Caco-2 (cell line): Measurements from ENCODE around the gene DMWD. TPM values are rescaled to one million over a fixed set of nuclear protein-coding genes. Genes with fewer than 3 reads are reported as not detected.
"Not testable (repeated sequence)": the region's sequence is repeated elsewhere in the genome, so short reads cannot be mapped to it uniquely, and the experiment has no call there.

Experiments used
- BruUV-seq: library from RNA; stranded (reverse); fragments of 400-500 nt; replicated peaks from 2 replicates; lab custom pipeline; 2021; lab: Mats Ljungman, UMichigan
- CTCF ChIA-PET: fragments of 300-600 bp; sonication (Branson Sonifier 250); formaldehyde crosslinking; loops from one replicate; lab custom pipeline; 2022; ENCODE audit warnings: antibody characterized with exemption; lab: Charles Lee
- POLR2A ChIA-PET: fragments of 300-600 bp; sonication (Branson Sonifier 250); formaldehyde crosslinking; loops from one replicate; lab custom pipeline; 2022; ENCODE audit warnings: antibody characterized with exemption; lab: Charles Lee
- DNase-seq, 2 experiments: peaks; one replicate each; pipeline versions ENCODE4 v3.0.0 to v3.0.0-alpha.2; 2020 to 2022
- H3K27me3 ChIP-seq: replicated peaks from 2 replicates; pipeline ENCODE4 v1.6.0; 2011; ENCODE audit warnings: low read length; ENCODE audit not compliant: control insufficient read depth, insufficient read depth
- H3K36me3 ChIP-seq: 2 replicates; pipeline ENCODE4 v1.5.1; 2011; ENCODE audit warnings: low read length; ENCODE audit not compliant: control insufficient read depth, insufficient read depth
- H3K4me1 ChIP-seq: fragments of 250-450 bp; sonication (Bioruptor Pico); 2 replicates; pipeline ENCODE4 v1.5.1; 2020; ENCODE audit warnings: mild to moderate bottlenecking
- H3K4me3 ChIP-seq: 2 replicates; pipeline ENCODE4 v1.5.1; 2011; ENCODE audit warnings: low read depth, mild to moderate bottlenecking, control low read depth, low read length
- H3K9me3 ChIP-seq: fragments of 250-450 bp; sonication (Bioruptor Pico); 2 replicates; pipeline ENCODE4 v1.5.1; 2020; ENCODE audit warnings: mild to moderate bottlenecking, moderate library complexity
- H3K27ac Mint-ChIP-seq: one replicate; pipeline ENCODE4 v1.8.0; 2022; ENCODE audit warnings: mixed read lengths; ENCODE audit not compliant: unreplicated experiment
- H3K27me3 Mint-ChIP-seq: one replicate; pipeline ENCODE4 v1.8.0; 2022; ENCODE audit warnings: mixed read lengths; ENCODE audit not compliant: insufficient read depth, unreplicated experiment
- H3K36me3 Mint-ChIP-seq: one replicate; pipeline ENCODE4 v1.8.0; 2022; ENCODE audit warnings: mild to moderate bottlenecking, mixed read lengths; ENCODE audit not compliant: insufficient read depth, unreplicated experiment
- H3K4me1 Mint-ChIP-seq: one replicate; pipeline ENCODE4 v1.8.0; 2022; ENCODE audit warnings: low read depth, mixed read lengths; ENCODE audit not compliant: unreplicated experiment
- H3K4me3 Mint-ChIP-seq: one replicate; pipeline ENCODE4 v1.8.0; 2022; ENCODE audit warnings: mild to moderate bottlenecking, moderate library complexity, mixed read lengths; ENCODE audit not compliant: unreplicated experiment
- H3K9me3 Mint-ChIP-seq: one replicate; pipeline ENCODE4 v1.8.0; 2022; ENCODE audit warnings: mixed read lengths; ENCODE audit not compliant: unreplicated experiment
- intact Hi-C: fragments of 100-400 bp; cut with micrococcal nuclease; formaldehyde crosslinking; loops from one replicate; pipeline ENCODE4 v1.10.0; 2022; ENCODE audit not compliant: unreplicated experiment
- total RNA-seq: library from RNA; stranded (reverse); gene quantifications from 2 replicates; pipeline ENCODE4 v1.2.3, GENCODE V29; 2022
- TF ChIP-seq, protein P1 (sequence below), 2 experiments: fragments of 200-600 bp in 1 of 2; IDR thresholded peaks; 1 replicate in 1 of 2; 2 replicates in 1 of 2; pipeline versions ENCODE4 v1.5.1 to v1.8.0; 2011 to 2022; ENCODE audit warnings: antibody characterized with exemption in 1 of 2, control low read depth in 1 of 2, inconsistent platforms in 1 of 2, low read depth in 1 of 2, low read length in 1 of 2, mild to moderate bottlenecking in 1 of 2, moderate library complexity in 1 of 2; ENCODE audit not compliant: insufficient read depth in 1 of 2, severe bottlenecking in 1 of 2, unreplicated experiment in 1 of 2

DMWD gene
- total RNA-seq, 1 experiment from 2014 or later = 76.3 TPM

DNA sequence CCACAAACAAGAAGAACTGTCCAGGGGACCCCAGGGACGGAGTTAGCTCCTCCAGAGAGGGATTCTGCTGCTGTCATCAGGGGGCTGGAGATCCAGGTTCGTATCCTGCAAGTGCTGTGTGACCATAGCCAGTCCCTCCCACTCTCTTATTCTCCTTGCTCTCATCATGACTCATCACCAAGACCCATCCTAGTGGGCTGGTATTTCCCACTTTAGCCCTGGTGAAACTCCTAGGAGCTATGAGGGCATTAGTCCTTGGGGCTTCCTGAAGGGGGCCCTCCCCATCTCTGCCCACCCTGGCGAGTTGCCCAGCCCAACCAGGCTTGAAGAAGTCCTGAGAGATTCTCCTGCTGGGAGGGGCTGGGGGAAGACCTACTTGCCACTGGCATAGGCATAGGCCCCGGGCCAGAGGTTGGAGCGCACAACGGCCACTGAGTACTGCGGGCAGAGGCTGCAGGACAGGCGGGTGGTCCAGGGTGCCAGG is 7.5 kb upstream of the DMWD start:
- ChIA-PET POLR2A (no interaction called here), CTCF (interaction anchor here (1.5 to 3.8 kb wide), 4 partner anchors 13 to 30 kb away, joined by 7 to 82 read pairs (median 12); partner anchors contain the start of gene SIX5)
- intact Hi-C loops = no loop called here
- Histone ChIP-seq H3K36me3 (no peaks in the 10 kb centered on the region), H3K9me3 (no peaks in the 10 kb centered on the region), H3K4me1 (no peaks in the 10 kb centered on the region), H3K27me3 (no peaks in the 10 kb centered on the region), H3K4me3 (no peak overlapping the region)
- TF ChIP-seq, protein P1, sequence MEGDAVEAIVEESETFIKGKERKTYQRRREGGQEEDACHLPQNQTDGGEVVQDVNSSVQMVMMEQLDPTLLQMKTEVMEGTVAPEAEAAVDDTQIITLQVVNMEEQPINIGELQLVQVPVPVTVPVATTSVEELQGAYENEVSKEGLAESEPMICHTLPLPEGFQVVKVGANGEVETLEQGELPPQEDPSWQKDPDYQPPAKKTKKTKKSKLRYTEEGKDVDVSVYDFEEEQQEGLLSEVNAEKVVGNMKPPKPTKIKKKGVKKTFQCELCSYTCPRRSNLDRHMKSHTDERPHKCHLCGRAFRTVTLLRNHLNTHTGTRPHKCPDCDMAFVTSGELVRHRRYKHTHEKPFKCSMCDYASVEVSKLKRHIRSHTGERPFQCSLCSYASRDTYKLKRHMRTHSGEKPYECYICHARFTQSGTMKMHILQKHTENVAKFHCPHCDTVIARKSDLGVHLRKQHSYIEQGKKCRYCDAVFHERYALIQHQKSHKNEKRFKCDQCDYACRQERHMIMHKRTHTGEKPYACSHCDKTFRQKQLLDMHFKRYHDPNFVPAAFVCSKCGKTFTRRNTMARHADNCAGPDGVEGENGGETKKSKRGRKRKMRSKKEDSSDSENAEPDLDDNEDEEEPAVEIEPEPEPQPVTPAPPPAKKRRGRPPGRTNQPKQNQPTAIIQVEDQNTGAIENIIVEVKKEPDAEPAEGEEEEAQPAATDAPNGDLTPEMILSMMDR (IDR thresholded peaks at IDR 0.05; ENCODE audit: insufficient read depth in 1 of 2, low read depth in 1 of 2, low read length in 1 of 2, severe bottlenecking in 1 of 2, unreplicated experiment in 1 of 2) = no peak
- Mint-ChIP-seq H3K36me3 (no peaks in the 10 kb centered on the region), H3K4me3 (no peak overlapping the region), H3K9me3 (no peaks in the 10 kb centered on the region), H3K27me3 (no peaks in the 10 kb centered on the region), H3K4me1 (peaks cover 6% of the 10 kb centered on the region), H3K27ac (no peak overlapping the region)
- no TSS peak for BruUV-seq
- no peak for DNase-seq

DNA sequence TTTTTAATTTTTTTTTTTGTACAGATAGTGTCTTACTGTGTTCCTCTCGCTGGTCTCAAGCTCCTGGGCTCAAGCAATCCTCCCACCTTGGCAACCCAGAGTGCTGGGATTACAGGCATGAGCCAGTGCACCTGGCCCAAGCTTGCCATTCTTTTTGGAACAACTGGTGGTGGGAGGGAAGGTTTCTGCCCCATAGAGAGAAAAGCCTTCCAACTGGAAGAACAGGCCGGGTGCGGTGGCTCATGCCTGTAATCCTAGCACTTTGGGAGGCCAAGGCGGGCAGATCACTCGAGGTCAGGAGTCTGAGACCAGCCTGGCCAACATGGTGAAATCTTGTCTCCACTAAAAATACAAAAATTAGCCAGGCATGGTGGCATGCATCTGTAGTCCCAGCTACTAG is 6.9 kb upstream of the DMWD start:
- H3K27ac Mint-ChIP-seq, H3K4me3 Mint-ChIP-seq, H3K36me3 Mint-ChIP-seq, H3K27me3 Mint-ChIP-seq, H3K27me3 ChIP-seq, H3K36me3 ChIP-seq, H3K9me3 Mint-ChIP-seq, H3K4me1 ChIP-seq, H3K9me3 ChIP-seq, H3K4me1 Mint-ChIP-seq, DNase-seq, BruUV-seq, H3K4me3 ChIP-seq: not testable (repeated sequence)
- ChIA-PET CTCF (interaction anchor here (0.6 to 3.8 kb wide), 13 partner anchors 11 to 69 kb away, joined by 3 to 82 read pairs (median 7); partner anchors contain the start of genes DMPK, FBXO46, FOXA3 and SIX5), POLR2A (interaction anchor here (1.3 kb wide), 1 partner anchor 30 kb away, joined by 8 read pairs; the partner anchor contains the start of gene SIX5)
- intact Hi-C loops = loop anchor here (1.0 kb wide), 1 partner anchor 29 kb away; no protein-coding TSS in a partner anchor

DNA sequence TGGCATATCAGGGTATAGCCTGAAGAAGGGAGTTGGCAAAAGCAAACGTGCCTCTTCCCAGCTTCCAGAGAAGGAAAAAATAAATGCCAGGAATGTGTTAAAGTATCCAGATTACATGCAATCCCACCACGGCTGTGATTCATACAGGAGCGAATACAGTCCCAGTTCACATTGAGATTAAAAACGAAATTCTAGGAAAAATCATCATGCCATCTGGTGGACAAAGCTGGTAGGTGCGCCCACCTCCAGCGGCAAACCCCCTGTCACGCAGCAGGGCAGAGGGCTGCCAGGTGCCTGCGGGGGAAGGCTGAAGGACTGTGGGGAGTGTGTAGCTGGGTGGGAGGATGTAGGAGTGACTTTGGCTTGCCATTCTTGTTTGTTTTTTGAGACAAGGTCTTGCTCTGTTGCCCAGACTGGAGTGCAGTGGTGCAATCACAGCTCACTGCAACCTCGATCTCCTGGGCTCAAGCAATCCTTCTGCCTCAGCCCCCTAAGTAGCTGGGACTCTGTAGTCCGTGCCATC is 6.4 kb upstream of the DMWD start:
- POLR2A ChIA-PET = interaction anchor here (1.3 kb wide), 1 partner anchor 30 kb away, joined by 8 read pairs; the partner anchor contains the start of gene SIX5
- DNase-seq = peak in 1 of 2 experiments; percentile 79
- Histone ChIP-seq H3K9me3 (no peaks in the 10 kb centered on the region), H3K36me3 (no peaks in the 10 kb centered on the region), H3K4me1 (no peaks in the 10 kb centered on the region), H3K27me3 (no peaks in the 10 kb centered on the region), H3K4me3 (no peak overlapping the region)
- Mint-ChIP-seq H3K9me3 (no peaks in the 10 kb centered on the region), H3K4me3 (peak overlapping the region; percentile 4), H3K36me3 (no peaks in the 10 kb centered on the region), H3K27me3 (no peaks in the 10 kb centered on the region), H3K27ac (no peak overlapping the region), H3K4me1 (peaks cover 6% of the 10 kb centered on the region)
- CTCF ChIA-PET = interaction anchor here (0.6 to 3.8 kb wide), 13 partner anchors 12 to 68 kb away, joined by 3 to 82 read pairs (median 7); partner anchors contain the start of genes DMPK, FBXO46, FOXA3 and SIX5
- TF ChIP-seq, protein P1 (IDR thresholded peaks at IDR 0.05; ENCODE audit: insufficient read depth in 1 of 2, low read depth in 1 of 2, low read length in 1 of 2, severe bottlenecking in 1 of 2, unreplicated experiment in 1 of 2) = peak; percentile 76 to 85
- intact Hi-C loops = loop anchor here (1.0 kb wide), 1 partner anchor 29 kb away; no protein-coding TSS in a partner anchor
- BruUV-seq = no TSS peak
